GM12878 (cell line): Measurements from ENCODE around the gene CPSF4.

ENCODE experiments used
- CHD4 ChIP-seq: fragments of 200-600 bp; sonication (generic); IDR thresholded peaks from 2 replicates; pipeline ENCODE4 v1.6.1; 2016; ENCODE audit warnings: mild to moderate bottlenecking
- CTCF ChIP-seq, 3 experiments: IDR thresholded peaks in 2 of 3; conservative IDR thresholded peaks in 1 of 3; 2 replicates each; pipeline ENCODE4 v1.5.1; 2011; ENCODE audit warnings: low read depth in 3 of 3, low read length in 3 of 3, mild to moderate bottlenecking in 3 of 3, control low read depth in 2 of 3, moderate library complexity in 2 of 3, inconsistent platforms in 1 of 3, mixed read lengths in 1 of 3; ENCODE audit not compliant: control insufficient read depth in 2 of 3, insufficient read depth in 1 of 3; ENCODE audit errors: extremely low read depth in 1 of 3
- HDAC2 ChIP-seq: fragments of 200-600 bp; sonication (generic); IDR thresholded peaks from 2 replicates; pipeline ENCODE4 v1.6.1; 2017
- KAT2A ChIP-seq: conservative IDR thresholded peaks from 2 replicates; pipeline ENCODE4 v1.6.1; 2011; ENCODE audit warnings: low read depth, low read length; ENCODE audit not compliant: control insufficient read depth
- MXI1 ChIP-seq: fragments of 150-350 bp; IDR thresholded peaks from 2 replicates; pipeline ENCODE4 v1.6.1; 2011; ENCODE audit warnings: low read depth, mild to moderate bottlenecking, inconsistent platforms, low read length, improper control_type of control experiment
- MYC ChIP-seq: IDR thresholded peaks from 2 replicates; pipeline ENCODE4 v1.6.1; 2011; ENCODE audit warnings: mild to moderate bottlenecking, low read length, moderate library complexity, inconsistent platforms; ENCODE audit not compliant: insufficient read depth, insufficient replicate concordance, insufficient read length, severe bottlenecking
- POLR2AphosphoS2 ChIP-seq: IDR thresholded peaks from 2 replicates; pipeline ENCODE4 v1.6.1; 2011; ENCODE audit warnings: low read depth, mild to moderate bottlenecking, low read length, improper control_type of control experiment, moderate library complexity
- POLR2AphosphoS5 ChIP-seq: IDR thresholded peaks from 2 replicates; pipeline ENCODE4 v1.6.1; 2011; ENCODE audit warnings: mild to moderate bottlenecking, low read length, inconsistent platforms
- POU2F2 ChIP-seq: IDR thresholded peaks from 3 replicates; pipeline ENCODE4 v1.6.1; 2011; ENCODE audit warnings: low read depth, mild to moderate bottlenecking, low read length, borderline replicate concordance
- SIN3A ChIP-seq: IDR thresholded peaks from 2 replicates; pipeline ENCODE4 v1.6.1; 2012; ENCODE audit warnings: low read depth, low read length, improper control_type of control experiment
- SMC3 ChIP-seq: IDR thresholded peaks from 2 replicates; pipeline ENCODE4 v1.6.1; 2011; ENCODE audit warnings: low read length, improper control_type of control experiment, borderline replicate concordance
- TAF1 ChIP-seq: IDR thresholded peaks from 2 replicates; pipeline ENCODE4 v1.6.1; 2011; ENCODE audit warnings: mild to moderate bottlenecking, low read depth, low read length, borderline replicate concordance

GRCh38 chr7:99394188-99394502 is 44.6 kb upstream of the CPSF4 start:
- no peak for TF ChIP-seq MYC
- no peak for TF ChIP-seq POLR2AphosphoS5
- TF ChIP-seq KAT2A: no peak
- TF ChIP-seq POU2F2: no peak
- no peak for TF ChIP-seq SMC3
- TF ChIP-seq POLR2AphosphoS2: no peak
- TF ChIP-seq SIN3A: no peak
- no peak for TF ChIP-seq MXI1
- TF ChIP-seq TAF1: no peak
- TF ChIP-seq CHD4: no peak
- no peak for TF ChIP-seq HDAC2
- TF ChIP-seq CTCF (IDR thresholded peaks at IDR 0.05 in 2 of 3, conservative IDR thresholded peaks at IDR 0.05 in 1 of 3; ENCODE audit: control insufficient read depth in 2 of 3, extremely low read depth in 1 of 3, insufficient read depth in 1 of 3, low read depth in 3 of 3, low read length in 3 of 3): no peak
